ENCODE results near the gene GLT8D2.

GRCh38 chr12:104059963-104060362 is 10.0 kb upstream of the GLT8D2 start:
- TF ChIP-seq CTCF (IDR thresholded peaks at IDR 0.05; ENCODE audit: poor library complexity), result no peak
- no peak for TF ChIP-seq EZH2phosphoT487 (IDR thresholded peaks at IDR 0.05; ENCODE audit: low read depth, severe bottlenecking, unreplicated experiment)
